Ectodermal cell (in vitro differentiated cells): ENCODE data around the gene SLC6A9.

Experiments used
- H3K27ac ChIP-seq: 2 replicates; pipeline ENCODE4 v1.7.0; 2013; ENCODE audit warnings: mild to moderate bottlenecking, low read depth, low read length; ENCODE audit not compliant: insufficient read depth, poor library complexity, severe bottlenecking
- H3K27me3 ChIP-seq: 2 replicates; pipeline ENCODE4 v1.7.0; 2013; ENCODE audit warnings: mild to moderate bottlenecking, low read length; ENCODE audit not compliant: insufficient read depth, control insufficient read depth, poor library complexity, severe bottlenecking
- H3K36me3 ChIP-seq: one replicate; pipeline ENCODE4 v1.7.0; 2013; ENCODE audit warnings: low read length; ENCODE audit not compliant: control insufficient read depth, insufficient read depth
- H3K4me1 ChIP-seq: one replicate; pipeline ENCODE4 v1.7.0; 2013; ENCODE audit warnings: low read length; ENCODE audit not compliant: control insufficient read depth, insufficient read depth
- H3K4me3 ChIP-seq: 2 replicates; pipeline ENCODE4 v1.7.0; 2013; ENCODE audit warnings: low read depth, low read length, control low read depth; ENCODE audit not compliant: insufficient read depth
- H3K9me3 ChIP-seq: 2 replicates; pipeline ENCODE4 v1.7.0; 2013; ENCODE audit warnings: mild to moderate bottlenecking, low read length, moderate library complexity; ENCODE audit not compliant: control insufficient read depth
- WGBS, 2 experiments: methylation state at CpG; one replicate each; pipeline ENCODE4 v1.1.7; 2013; ENCODE audit warnings: missing lambda C conversion rate in 2 of 2; 5-methylcytosine and 5-hydroxymethylcytosine counted together

Gene SLC6A9

DNA sequence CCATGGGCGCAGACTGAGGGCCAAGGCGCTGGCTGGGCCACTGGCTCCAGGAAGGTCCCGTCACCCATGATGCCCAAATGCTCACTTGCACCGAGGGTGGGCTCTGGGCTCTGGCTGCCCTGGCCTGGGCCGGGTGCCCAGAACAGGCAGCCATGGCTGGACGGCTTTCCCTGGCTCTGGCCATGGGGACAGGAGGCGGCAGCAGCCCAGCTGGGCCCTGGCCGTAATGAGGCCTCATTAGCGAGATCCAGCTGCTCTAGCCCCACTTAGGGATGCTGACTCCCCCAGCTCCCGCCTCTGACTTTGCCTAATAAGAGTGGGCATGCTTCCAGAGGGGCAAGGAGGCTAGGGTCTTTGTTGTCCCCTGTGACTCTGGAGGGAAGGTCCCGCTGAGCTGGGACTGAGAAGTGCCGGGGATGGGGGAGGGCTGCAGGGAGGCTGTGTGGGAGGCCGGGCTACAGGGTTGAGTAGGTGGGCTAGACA, 11.8 kb downstream of the SLC6A9 start:
- WGBS, 2 experiments: 77 to 80% methylated on average over 13 of the region's 13 CpGs
- peaks cover 23% of the 10 kb centered on the region for H3K4me1 ChIP-seq
- peaks cover 9% of the 10 kb centered on the region for H3K36me3 ChIP-seq
- no peak overlapping the region for H3K27ac ChIP-seq
- H3K27me3 ChIP-seq: no peaks in the 10 kb centered on the region
- H3K4me3 ChIP-seq: no peak overlapping the region
- no peaks in the 10 kb centered on the region for H3K9me3 ChIP-seq

DNA sequence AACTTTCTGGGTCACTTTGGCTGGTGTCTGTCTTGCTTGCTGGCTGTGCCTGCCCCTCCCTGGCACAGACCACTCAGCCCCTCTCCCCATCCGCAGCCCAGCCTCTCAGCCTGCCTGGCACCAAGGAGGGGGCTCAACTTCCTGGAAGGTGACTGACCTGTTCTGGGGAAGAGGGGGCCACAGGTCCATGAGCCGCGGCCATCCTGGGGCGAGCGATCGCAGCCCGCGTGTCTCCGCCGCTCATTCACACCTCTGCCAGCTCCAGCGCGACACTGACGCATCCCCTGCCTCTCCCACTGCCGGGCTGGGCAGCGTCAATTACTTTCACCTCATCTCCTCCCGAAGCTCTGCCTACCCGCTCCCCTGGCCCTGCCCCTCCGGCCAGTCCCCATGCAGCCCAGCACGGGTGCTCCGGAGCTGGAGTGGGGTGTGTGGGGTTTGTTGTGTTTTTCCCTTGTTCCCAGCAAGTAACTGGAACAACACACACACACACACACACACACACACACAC, 14.3 kb downstream of the SLC6A9 start:
- Histone ChIP-seq H3K9me3 (no peaks in the 10 kb centered on the region), H3K27me3 (no peaks in the 10 kb centered on the region), H3K4me3 (no peak overlapping the region), H3K36me3 (no peaks in the 10 kb centered on the region), H3K4me1 (peaks cover 29% of the 10 kb centered on the region), H3K27ac (peak overlapping the region; percentile 64)
- WGBS, 2 experiments: 81 to 82% methylated on average over 16 to 17 of the region's 20 CpGs

DNA sequence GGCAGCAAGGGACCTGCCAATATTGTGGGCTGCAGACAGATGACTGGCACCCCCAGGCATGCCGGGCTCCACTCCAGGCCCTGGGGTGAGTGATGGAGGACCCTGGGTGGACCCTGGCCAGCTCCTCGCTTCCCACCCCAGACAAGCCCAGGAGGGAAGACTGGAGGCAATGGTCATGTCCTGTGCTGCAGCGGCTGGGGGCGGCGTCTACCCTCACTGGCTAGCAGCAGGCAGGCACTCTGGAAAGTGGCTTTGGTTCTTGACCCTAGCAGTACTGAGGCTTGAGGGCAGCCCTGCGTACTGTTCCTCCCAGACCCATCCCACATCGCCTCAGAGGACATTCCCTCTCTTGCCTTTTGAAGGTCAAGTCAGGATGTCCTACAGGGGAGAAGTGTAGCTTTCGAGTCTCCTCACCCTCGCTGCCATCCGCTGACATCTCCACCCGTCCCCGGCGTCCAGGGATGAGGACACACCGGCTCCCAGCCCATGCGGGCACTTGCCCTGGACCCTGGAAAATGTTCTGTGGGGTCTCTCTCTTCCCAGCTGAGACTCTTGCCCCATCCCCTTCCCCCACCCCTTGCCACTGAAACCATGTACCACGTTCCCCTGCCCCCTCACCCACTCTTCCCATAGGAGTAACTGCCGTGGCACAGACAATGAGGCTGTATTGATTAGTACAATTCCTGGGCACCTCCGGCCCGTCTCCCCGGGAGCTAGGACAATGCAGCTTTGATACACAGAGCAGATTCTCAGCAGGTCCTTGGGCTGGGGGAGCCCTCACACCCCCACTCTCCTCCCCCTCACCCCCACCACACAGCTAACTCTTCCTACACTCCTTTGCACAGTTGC, 15.0 kb downstream of the SLC6A9 start:
- H3K27me3 ChIP-seq: no peaks in the 10 kb centered on the region
- H3K9me3 ChIP-seq: no peaks in the 10 kb centered on the region
- no peaks in the 10 kb centered on the region for H3K36me3 ChIP-seq
- peak overlapping the region; percentile 64 for H3K27ac ChIP-seq
- no peak overlapping the region for H3K4me3 ChIP-seq
- peaks cover 29% of the 10 kb centered on the region for H3K4me1 ChIP-seq
- 72 to 74% methylated on average over 20 of the region's 20 CpGs for WGBS, 2 experiments

DNA sequence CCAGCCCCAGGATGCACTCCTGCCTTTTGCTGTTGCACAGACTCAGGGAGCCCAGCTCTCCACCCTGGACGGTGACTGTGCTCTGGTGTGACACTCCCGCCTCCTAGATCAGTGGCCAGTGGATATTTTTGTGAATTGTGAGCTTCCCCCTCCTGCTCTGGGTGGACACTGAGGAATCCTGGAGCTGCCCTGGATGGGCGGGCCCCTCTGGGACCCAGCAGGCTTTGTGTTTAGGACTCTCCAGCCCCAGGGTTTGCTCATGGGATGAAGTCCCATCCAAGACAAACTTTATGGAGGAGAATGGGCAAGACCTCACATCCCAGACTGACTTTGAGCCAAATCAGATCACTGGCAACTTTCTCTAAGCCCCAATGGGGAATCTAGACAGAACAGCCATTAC, 16.1 kb downstream of the SLC6A9 start:
- H3K36me3 ChIP-seq: no peaks in the 10 kb centered on the region
- H3K27me3 ChIP-seq: no peaks in the 10 kb centered on the region
- no peak overlapping the region for H3K4me3 ChIP-seq
- H3K27ac ChIP-seq: no peak overlapping the region
- no peaks in the 10 kb centered on the region for H3K9me3 ChIP-seq
- 88 to 89% methylated on average over 3 of the region's 3 CpGs for WGBS, 2 experiments
- H3K4me1 ChIP-seq: peaks cover 29% of the 10 kb centered on the region

DNA sequence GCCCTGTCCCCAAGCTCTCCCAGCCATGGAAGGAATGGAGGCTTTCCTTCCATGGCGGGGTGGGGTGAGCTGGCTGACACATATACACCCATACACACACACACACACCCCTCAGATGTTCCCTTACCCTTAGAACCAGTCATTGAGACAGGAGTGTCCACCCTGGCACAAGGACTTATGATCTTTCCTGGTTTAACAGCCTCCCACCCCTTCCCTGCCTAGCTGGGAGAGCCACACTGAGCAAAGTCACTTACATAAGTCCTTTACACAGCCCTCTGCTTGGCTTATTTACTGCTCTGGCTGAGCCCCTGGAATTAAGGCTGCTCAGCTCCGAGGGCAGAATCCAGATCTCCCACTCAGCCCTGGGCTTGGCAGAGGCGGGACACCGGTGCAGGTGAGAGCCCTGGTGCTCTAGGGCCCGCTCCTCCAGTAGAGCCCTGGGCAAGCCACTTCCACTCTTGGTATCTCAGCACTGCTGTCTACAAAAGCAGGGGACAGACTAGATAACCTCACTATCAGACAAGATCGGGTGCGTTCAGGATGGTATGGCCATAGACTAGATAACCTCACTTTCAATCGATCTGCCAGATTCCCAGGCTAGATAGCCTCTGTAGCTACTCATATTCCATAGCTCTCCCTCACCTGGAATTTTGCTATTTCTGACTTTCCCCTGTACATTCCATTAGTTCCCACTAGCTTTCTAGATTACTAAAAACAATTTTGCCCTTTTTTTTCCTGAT, 16.7 kb downstream of the SLC6A9 start:
- Histone ChIP-seq H3K9me3 (no peaks in the 10 kb centered on the region), H3K4me1 (peaks cover 29% of the 10 kb centered on the region), H3K36me3 (no peaks in the 10 kb centered on the region), H3K4me3 (no peak overlapping the region), H3K27ac (no peak overlapping the region), H3K27me3 (no peaks in the 10 kb centered on the region)
- 90% methylated on average over 8 of the region's 8 CpGs for WGBS, 2 experiments

DNA sequence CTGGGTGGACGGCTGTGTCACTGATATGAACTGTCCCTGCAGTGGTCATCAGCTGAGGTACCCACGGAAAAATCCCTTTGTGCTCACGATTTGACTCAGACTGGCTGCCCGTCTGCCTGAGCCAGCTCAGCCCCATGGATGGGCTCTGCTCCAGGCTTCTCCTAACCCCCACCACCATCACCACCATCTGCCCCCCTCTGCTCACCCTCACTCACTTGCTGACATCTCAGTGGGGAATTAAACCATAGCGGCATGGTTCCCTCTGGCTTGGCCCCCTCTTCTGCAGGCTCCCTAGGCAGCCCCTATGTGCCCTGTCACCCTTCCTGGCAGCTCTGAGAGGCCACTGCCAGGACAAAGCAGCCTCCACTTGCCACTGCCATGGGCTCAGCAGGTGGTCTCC, 17.3 kb downstream of the SLC6A9 start:
- Histone ChIP-seq H3K4me1 (peaks cover 29% of the 10 kb centered on the region), H3K27ac (no peak overlapping the region), H3K9me3 (no peaks in the 10 kb centered on the region), H3K36me3 (no peaks in the 10 kb centered on the region), H3K4me3 (no peak overlapping the region), H3K27me3 (no peaks in the 10 kb centered on the region)
- WGBS, 2 experiments: 86 to 89% methylated on average over 5 of the region's 5 CpGs

DNA sequence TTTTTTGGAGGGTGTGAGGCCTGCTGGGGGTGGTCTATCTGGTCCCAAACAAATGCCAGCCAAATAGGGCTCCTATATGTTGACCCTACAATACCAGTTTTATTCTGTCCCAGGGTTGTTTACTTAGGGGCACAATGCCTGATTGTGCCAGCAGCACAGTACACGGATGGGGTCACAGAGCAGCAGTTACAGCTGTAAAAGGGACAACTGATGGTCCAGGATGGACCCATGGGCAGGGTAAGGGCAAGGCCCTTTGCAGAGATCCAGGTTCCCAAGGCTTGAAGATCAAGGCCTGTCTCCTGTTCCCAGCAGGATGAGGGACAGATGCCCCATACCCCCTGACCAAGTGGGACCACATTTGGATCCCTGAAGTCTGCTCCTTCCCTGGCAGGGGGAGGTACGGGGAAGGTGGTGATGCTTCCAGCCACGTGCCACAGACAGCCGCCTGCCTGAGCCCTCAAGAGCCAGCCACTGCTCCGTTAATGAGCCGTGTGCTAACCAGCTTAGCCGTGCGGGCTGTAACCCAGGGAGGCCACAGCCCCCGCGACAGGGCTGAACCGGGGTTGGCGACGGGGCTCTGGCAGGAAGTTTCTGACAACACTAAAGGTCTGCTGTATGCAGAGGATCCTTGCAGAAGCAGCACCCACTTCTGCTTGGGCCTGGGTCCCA, 18.2 kb downstream of the SLC6A9 start:
- Histone ChIP-seq H3K36me3 (no peaks in the 10 kb centered on the region), H3K9me3 (no peaks in the 10 kb centered on the region), H3K4me3 (no peak overlapping the region), H3K27ac (no peak overlapping the region), H3K4me1 (peaks cover 29% of the 10 kb centered on the region), H3K27me3 (no peaks in the 10 kb centered on the region)
- 90 to 91% methylated on average over 13 of the region's 13 CpGs for WGBS, 2 experiments

DNA sequence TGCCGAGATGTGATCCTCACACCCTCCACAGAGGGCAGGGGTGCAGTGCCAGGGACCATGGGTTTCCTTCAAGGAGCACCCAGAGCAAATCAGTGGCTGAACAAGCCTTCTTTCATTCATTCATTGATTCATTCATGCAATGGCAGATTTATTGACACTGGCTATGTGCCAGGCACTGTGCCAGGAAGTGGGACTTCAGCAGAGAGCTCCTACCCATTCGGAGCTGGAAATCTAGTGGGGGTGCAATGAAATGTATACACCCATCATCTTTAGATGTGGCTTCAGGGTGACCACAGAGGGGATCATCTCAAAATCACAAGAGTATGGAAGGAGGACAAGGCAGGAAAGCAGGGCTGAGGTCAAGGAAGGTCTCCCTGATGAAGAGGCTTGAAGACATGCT, 18.9 kb downstream of the SLC6A9 start:
- no peak overlapping the region for H3K27ac ChIP-seq
- 92 to 95% methylated on average over 2 of the region's 2 CpGs for WGBS, 2 experiments
- peaks cover 26% of the 10 kb centered on the region for H3K4me1 ChIP-seq
- no peaks in the 10 kb centered on the region for H3K9me3 ChIP-seq
- H3K36me3 ChIP-seq: no peaks in the 10 kb centered on the region
- H3K4me3 ChIP-seq: no peak overlapping the region
- H3K27me3 ChIP-seq: no peaks in the 10 kb centered on the region

DNA sequence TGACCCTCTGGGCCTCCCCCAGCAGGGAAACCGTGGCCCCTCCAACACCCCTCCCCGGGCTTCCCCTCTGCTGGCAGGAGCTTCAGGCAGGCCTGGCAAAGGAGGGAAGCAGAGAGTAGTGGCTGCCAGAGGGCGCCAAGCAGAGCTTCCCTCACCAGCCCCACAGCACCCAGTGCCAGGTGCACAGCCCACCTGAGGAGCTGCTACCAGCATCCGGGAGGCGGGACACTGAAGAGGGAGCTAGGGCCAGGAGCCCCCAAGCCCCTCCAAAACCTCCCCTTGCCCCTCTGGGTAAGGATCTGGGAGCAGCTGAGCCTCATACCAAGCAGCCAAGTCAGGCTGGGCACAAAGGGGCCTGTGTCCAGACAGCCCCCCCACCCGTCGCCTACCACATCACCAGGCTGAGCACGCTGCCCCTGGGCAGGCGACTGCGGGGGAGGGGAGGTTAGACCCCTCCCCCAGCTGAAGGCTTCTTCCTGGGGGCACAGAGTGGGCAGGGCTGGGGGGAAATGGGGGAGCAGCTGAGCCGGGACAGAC, 20.3 kb downstream of the SLC6A9 start:
- Histone ChIP-seq H3K36me3 (no peaks in the 10 kb centered on the region), H3K27me3 (no peaks in the 10 kb centered on the region), H3K4me3 (no peak overlapping the region), H3K9me3 (no peaks in the 10 kb centered on the region), H3K4me1 (peaks cover 12% of the 10 kb centered on the region), H3K27ac (no peak overlapping the region)
- 91% methylated on average over 11 of the region's 11 CpGs for whole genome bisulfite sequencing, 2 experiments
